Kasumi-1 (cell line): Measurements from ENCODE around the gene GLIPR2.
A peak's percentile ranks its signal among the peaks of the same experiment; 100 is the strongest.
"Not testable (repeated sequence)": the region's sequence is repeated elsewhere in the genome, so short reads cannot be mapped to it uniquely, and the experiment has no call there.

ENCODE experiments used
- DNase-seq, 2 experiments: peaks; one replicate each; lab custom pipeline; 2025; lab: John Stamatoyannopoulos, UW

The GLIPR2 gene

GRCh38 chr9:36136272-36136893 lies at the start of gene GLIPR2:
Gene GLIPR2 (plus strand): TSS chr9:36136733. CDS start chr9:36136779, 46 bp downstream.
- peak; percentile 49 to 58 for DNase-seq

GRCh38 chr9:36087054-36087453 lies 49.5 kb upstream of the GLIPR2 start:
- DNase-seq: not testable (repeated sequence)

GRCh38 chr9:36088020-36088419 lies 48.5 kb upstream of the GLIPR2 start:
- DNase-seq: no peak

- no peak for DNase-seq
These were observed 45.2 kb upstream of the GLIPR2 start for GRCh38 chr9:36091026-36091953.

DNA sequence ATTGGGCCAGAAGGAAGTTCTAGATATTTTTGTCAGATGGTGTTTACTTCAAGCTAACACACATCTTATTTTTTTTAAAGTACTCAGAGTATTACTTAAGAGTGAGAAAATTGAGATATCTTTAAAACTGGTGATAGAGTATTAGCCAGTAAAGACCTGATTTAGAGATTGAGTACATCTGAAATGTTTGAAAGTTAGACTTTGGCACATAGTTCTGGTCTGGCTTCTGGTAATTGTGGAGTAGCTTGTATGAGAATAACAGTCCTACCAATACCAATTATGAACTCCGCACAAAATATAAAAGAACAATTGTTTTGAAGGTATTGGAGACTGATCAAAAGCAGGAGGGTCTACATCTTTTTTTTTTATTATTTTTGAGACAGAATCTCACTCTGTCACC lies 44.5 kb upstream of the GLIPR2 start:
- no peak for DNase-seq

DNA sequence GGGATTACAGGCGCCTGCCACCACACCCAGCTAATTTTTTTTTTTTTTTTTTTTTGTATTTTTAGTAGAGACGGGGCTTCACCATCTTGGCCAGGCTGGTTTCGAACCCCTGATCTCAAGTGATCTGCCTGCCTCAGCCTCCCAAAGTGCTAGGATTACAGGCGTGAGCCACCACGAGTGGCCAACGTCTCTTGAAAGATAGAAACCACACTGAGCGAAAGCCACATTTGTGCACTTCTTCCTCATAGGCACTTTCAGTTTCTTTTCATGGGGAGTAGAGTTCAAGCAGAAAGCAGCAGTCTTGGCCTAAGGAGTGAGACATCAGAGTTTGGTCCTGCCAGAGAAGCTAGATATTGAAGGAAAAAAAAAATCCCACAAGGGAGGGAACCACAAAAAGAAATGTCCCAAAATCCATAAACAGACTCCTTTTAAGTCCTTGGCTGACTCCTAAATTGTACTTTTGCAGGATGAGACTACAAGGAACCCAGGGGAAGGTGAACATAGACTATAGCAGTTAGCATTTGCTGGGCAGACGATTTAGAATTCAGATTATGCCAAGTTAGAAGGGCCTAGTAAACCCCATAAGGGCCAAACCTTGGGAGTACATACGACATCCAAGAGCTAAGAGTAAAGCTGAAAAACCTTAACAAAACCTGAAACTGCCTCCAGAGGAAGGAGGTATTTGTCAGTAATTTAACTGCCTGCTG lies 43.9 kb upstream of the GLIPR2 start:
- no peak for DNase-seq

DNA sequence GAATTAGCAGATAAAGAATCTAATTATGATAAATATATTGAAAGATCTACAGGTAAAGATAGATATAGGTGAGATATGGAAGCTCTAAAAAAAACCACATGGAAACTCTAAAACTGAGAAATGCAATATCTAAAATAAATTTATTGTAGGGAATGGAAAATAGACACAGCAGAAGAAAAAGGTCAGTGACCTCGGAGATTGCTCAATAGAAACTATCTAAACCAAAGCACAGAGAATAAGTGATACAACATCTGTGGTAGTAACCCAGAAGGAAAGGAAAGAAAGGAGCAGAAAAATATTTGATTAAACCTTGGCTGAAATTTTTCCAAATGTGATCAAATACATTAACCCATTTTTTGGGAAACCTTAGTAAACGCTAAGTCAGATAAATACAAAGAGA lies 43.1 kb upstream of the GLIPR2 start:
- no peak for DNase-seq

DNA sequence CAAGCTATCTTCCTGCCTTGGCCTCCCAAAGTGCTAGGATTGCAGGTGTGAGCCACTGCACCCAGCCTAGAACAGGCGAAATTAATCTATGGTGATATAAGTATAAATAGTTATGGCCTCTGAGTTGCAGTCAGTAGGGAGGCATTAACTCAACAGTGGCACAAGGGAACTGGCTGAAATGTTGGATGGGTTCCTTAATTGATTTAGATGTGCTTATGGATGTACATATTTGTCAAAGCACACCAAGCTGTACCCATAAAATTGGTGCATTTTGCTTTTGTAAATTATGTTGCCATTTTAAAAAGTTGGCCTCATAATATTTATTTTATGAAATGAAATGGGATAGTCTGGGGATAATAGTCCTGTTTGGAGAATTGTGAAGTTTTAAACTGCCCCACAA lies 36.8 kb upstream of the GLIPR2 start:
- DNase-seq: no peak

GRCh38 chr9:36100532-36100931 lies 36.0 kb upstream of the GLIPR2 start:
- no peak for DNase-seq

- no peak for DNase-seq
These were observed 34.4 kb upstream of the GLIPR2 start for GRCh38 chr9:36101916-36102741.

- DNase-seq: peak; percentile 79 to 89
These were observed 33.6 kb upstream of the GLIPR2 start for GRCh38 chr9:36102742-36103495.

GRCh38 chr9:36109071-36109470 lies 27.5 kb upstream of the GLIPR2 start:
- DNase-seq: no peak

- DNase-seq: no peak
These were observed 26.1 kb upstream of the GLIPR2 start for GRCh38 chr9:36110434-36110833.

DNA sequence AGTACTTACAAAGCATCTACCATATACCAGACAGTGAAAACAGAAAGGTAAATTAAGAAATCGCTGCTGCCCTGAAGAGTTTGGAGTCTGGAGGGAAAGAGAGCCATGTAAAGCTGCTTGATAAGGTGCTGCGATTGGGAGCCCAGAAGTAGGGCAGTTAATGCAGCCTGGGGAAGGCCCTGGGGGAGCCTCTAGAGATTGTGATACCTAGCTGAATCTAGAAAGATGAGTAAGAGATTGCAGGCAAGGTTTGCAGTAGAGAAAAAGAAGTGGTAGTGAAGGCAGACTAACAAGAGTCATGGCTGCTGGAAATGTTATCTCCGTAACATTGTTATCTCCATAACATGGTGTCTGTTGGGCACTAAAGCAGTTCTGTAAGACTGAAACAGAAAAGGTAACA lies 24.0 kb upstream of the GLIPR2 start:
- DNase-seq: no peak

DNA sequence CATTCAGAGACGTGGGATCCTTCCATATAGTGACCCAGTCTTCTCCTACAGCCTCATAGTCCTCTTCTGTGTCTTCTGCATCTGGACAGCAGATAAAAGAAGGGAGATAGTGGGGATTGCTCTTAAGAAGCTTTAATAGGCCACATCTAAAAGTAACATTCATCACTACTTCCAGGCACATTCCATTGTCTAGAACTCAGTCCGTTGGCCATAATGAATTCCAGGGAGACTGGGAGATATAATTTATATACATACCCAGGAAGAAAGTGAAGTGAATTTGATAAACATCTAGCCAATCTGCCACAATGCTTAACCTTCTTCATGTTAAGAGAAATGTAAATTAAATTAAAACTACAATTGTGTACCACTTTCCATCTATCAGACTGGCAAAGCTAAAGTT lies 22.5 kb upstream of the GLIPR2 start:
- DNase-seq: no peak

GRCh38 chr9:36116593-36116992 lies 19.9 kb upstream of the GLIPR2 start:
- no peak for DNase-seq

GRCh38 chr9:36118201-36118600 lies 18.3 kb upstream of the GLIPR2 start:
- DNase-seq: no peak

GRCh38 chr9:36118706-36119105 lies 17.8 kb upstream of the GLIPR2 start:
- no peak for DNase-seq

DNA sequence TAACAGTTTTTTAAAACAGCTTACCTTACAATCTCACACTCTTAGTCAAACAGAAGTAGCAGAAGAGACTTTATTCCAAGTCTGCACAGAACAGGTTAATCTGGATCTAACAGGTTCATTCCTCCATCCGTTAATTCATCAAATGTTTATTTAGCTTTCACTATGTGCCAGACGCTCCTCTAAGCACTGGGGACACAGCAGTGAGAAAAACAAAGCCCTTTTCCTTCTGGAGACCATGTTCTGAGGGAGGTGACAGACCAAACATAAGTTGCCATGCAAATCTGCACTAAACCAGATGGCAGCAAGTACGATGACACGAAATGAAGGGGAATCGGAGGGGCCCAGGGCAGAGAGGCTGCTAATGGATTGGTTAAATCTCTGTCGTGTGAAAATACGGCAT lies 17.1 kb upstream of the GLIPR2 start:
- DNase-seq: no peak

- DNase-seq: no peak
These were observed 15.8 kb upstream of the GLIPR2 start for GRCh38 chr9:36120705-36121104.

DNA sequence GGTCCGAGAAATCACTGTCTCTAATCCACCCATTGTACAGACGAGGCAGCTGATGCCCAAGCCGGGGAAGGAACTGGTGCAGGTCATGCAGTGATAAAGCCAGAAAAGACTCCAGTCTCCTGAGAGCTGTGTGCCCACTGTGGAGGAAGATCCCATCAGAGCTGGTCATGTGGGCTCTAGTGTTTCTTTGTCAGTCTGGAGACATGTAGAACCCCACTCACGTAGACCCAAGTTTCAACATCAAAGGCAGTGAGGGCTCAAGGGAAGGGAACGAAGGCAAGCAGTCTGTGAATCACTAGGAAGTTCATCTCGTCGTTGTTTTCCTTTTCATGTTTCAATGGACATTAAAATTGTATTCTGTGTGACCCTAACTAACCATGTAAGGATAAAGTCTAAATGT lies 14.6 kb upstream of the GLIPR2 start:
- no peak for DNase-seq
